IMR-90 (cell line): Measurements from ENCODE around the gene TSEN54. TPM values are rescaled to one million over a fixed set of nuclear protein-coding genes. Genes with fewer than 3 reads are reported as not detected.

Source experiments
- ATAC-seq: fragments of 200-7000 bp; cut with Tn5 transposase; 2 replicates; pipeline ENCODE4 v1.9.1; 2020; ENCODE audit warnings: low read depth, mild to moderate bottlenecking, moderate library complexity
- BruUV-seq: library from RNA; stranded (reverse); fragments of 400-500 nt; replicated peaks from 2 replicates; lab custom pipeline; 2021; lab: Mats Ljungman, UMichigan
- CTCF ChIA-PET: fragments of 300-600 bp; formaldehyde crosslinking; extraction: SDS; loops from one replicate; lab custom pipeline; 2021; ENCODE audit warnings: antibody characterized with exemption; lab: Yijun Ruan, JAX
- POLR2A ChIA-PET: fragments of 300-600 bp; sonication (Branson Sonifier 250); formaldehyde crosslinking; loops from one replicate; lab custom pipeline; 2022; ENCODE audit warnings: antibody characterized with exemption; ENCODE audit not compliant: unreplicated experiment; lab: Charles Lee
- DNase-seq: peaks from one replicate; pipeline ENCODE4 v3.0.0; 2013
- H2AFZ ChIP-seq: replicated peaks from 2 replicates; pipeline ENCODE3; 2013; ENCODE audit warnings: low read length, mild to moderate bottlenecking; ENCODE audit not compliant: poor library complexity
- H2AK5ac ChIP-seq: 2 replicates; pipeline ENCODE4 v1.6.1; 2013; ENCODE audit warnings: low read depth, low read length, inconsistent platforms
- H2AK9ac ChIP-seq: replicated peaks from 2 replicates; pipeline ENCODE3; 2013; ENCODE audit warnings: mild to moderate bottlenecking, low read depth, low read length, moderate library complexity; ENCODE audit not compliant: poor library complexity
- H2BK120ac ChIP-seq: 2 replicates; pipeline ENCODE4 v1.6.1; 2013; ENCODE audit warnings: low read depth, low read length, inconsistent platforms
- H2BK15ac ChIP-seq: 3 replicates; pipeline ENCODE4 v1.6.1; 2013; ENCODE audit warnings: low read depth, low read length, inconsistent platforms
- H2BK20ac ChIP-seq: 2 replicates; pipeline ENCODE4 v1.6.1; 2013; ENCODE audit warnings: low read depth, mild to moderate bottlenecking, inconsistent platforms, low read length, moderate library complexity
- H2BK5ac ChIP-seq: 2 replicates; pipeline ENCODE4 v1.6.1; 2013; ENCODE audit warnings: mild to moderate bottlenecking, low read depth, low read length, inconsistent platforms; ENCODE audit not compliant: poor library complexity, severe bottlenecking
- H3K14ac ChIP-seq: replicated peaks from 2 replicates; pipeline ENCODE4 v1.6.1; 2013; ENCODE audit warnings: low read depth, low read length, inconsistent platforms
- H3K18ac ChIP-seq: 2 replicates; pipeline ENCODE4 v1.6.1; 2013; ENCODE audit warnings: low read depth, low read length, control low read depth
- H3K23ac ChIP-seq: 2 replicates; pipeline ENCODE4 v1.6.1; 2013; ENCODE audit warnings: low read depth, low read length, inconsistent platforms
- H3K27ac ChIP-seq: 2 replicates; pipeline ENCODE4 v1.5.1; 2013; ENCODE audit warnings: mild to moderate bottlenecking, control low read depth, low read length; ENCODE audit not compliant: insufficient read depth
- H3K27me3 ChIP-seq: 2 replicates; pipeline ENCODE4 v1.6.1; 2013; ENCODE audit warnings: low read length; ENCODE audit not compliant: control insufficient read depth, insufficient read depth
- H3K36me3 ChIP-seq: 2 replicates; pipeline ENCODE4 v1.6.1; 2013; ENCODE audit warnings: low read length, mixed read lengths; ENCODE audit not compliant: control insufficient read depth, insufficient read depth
- H3K4ac ChIP-seq: 2 replicates; pipeline ENCODE4 v1.6.1; 2013; ENCODE audit warnings: low read depth, low read length, inconsistent platforms
- H3K4me1 ChIP-seq: 2 replicates; pipeline ENCODE4 v1.6.1; 2013; ENCODE audit warnings: low read length, mixed read lengths; ENCODE audit not compliant: control insufficient read depth, insufficient read depth
- H3K4me2 ChIP-seq: 2 replicates; pipeline ENCODE4 v1.6.1; 2013; ENCODE audit warnings: low read depth, mild to moderate bottlenecking, control low read depth, low read length, moderate library complexity
- H3K4me3 ChIP-seq: 2 replicates; pipeline ENCODE4 v1.5.1; 2013; ENCODE audit warnings: low read depth, mild to moderate bottlenecking, control low read depth, low read length, moderate library complexity; ENCODE audit not compliant: insufficient read depth
- H3K56ac ChIP-seq: 2 replicates; pipeline ENCODE4 v1.6.1; 2013; ENCODE audit warnings: low read length, inconsistent platforms; ENCODE audit not compliant: insufficient read depth; ENCODE audit errors: extremely low read depth
- H3K79me1 ChIP-seq, 2 experiments: 2 replicates each; pipeline ENCODE4 v1.6.1; 2013; ENCODE audit warnings: low read length in 2 of 2, inconsistent platforms in 1 of 2, low read depth in 1 of 2
- H3K9ac ChIP-seq: 2 replicates; pipeline ENCODE4 v1.6.1; 2013; ENCODE audit warnings: low read depth, low read length, control low read depth
- H3K9me1 ChIP-seq: 2 replicates; pipeline ENCODE4 v1.6.1; 2013; ENCODE audit warnings: low read length, inconsistent platforms; ENCODE audit not compliant: insufficient read depth
- H3K9me3 ChIP-seq: 2 replicates; pipeline ENCODE4 v1.6.1; 2013; ENCODE audit warnings: low read length; ENCODE audit not compliant: control insufficient read depth, insufficient read depth
- H4K20me1 ChIP-seq: 2 replicates; pipeline ENCODE4 v1.6.1; 2013; ENCODE audit warnings: low read length, inconsistent platforms; ENCODE audit not compliant: insufficient read depth
- H4K5ac ChIP-seq: 2 replicates; pipeline ENCODE4 v1.6.1; 2013; ENCODE audit warnings: mild to moderate bottlenecking, low read depth, low read length, control low read depth
- H4K8ac ChIP-seq, 2 experiments: 2 replicates each; pipeline ENCODE4 v1.6.1; 2013; ENCODE audit warnings: low read depth in 2 of 2, low read length in 2 of 2, control low read depth in 1 of 2, inconsistent platforms in 1 of 2
- H4K91ac ChIP-seq: 2 replicates; pipeline ENCODE4 v1.6.1; 2013; ENCODE audit warnings: low read depth, low read length, inconsistent platforms; ENCODE audit not compliant: insufficient read depth
- CEBPB ChIP-seq: IDR thresholded peaks from 2 replicates; pipeline ENCODE4 v1.6.1; 2012; ENCODE audit warnings: low read depth, low read length, improper control_type of control experiment
- MAZ ChIP-seq: IDR thresholded peaks from 2 replicates; pipeline ENCODE4 v1.6.1; 2012; ENCODE audit warnings: low read depth, mild to moderate bottlenecking, low read length, improper control_type of control experiment, moderate library complexity, borderline replicate concordance
- MXI1 ChIP-seq: IDR thresholded peaks from 2 replicates; pipeline ENCODE4 v1.6.1; 2012; ENCODE audit warnings: low read depth, mild to moderate bottlenecking, low read length, moderate library complexity, borderline replicate concordance
- NFE2L2 ChIP-seq: fragments of 150-350 bp; IDR thresholded peaks from 2 replicates; pipeline ENCODE4 v1.6.1; 2016; ENCODE audit warnings: low read depth, mild to moderate bottlenecking, low read length
- POLR2A ChIP-seq: IDR thresholded peaks from 2 replicates; pipeline ENCODE4 v1.6.1; 2012; ENCODE audit warnings: mild to moderate bottlenecking, low read depth, low read length
- RAD21 ChIP-seq: IDR thresholded peaks from 2 replicates; pipeline ENCODE4 v1.6.1; 2012; ENCODE audit warnings: low read length, improper control_type of control experiment
- RCOR1 ChIP-seq: IDR thresholded peaks from 2 replicates; pipeline ENCODE4 v1.6.1; 2012; ENCODE audit warnings: mild to moderate bottlenecking, low read length, improper control_type of control experiment; ENCODE audit not compliant: insufficient replicate concordance
- SMC3 ChIP-seq: fragments of 150-350 bp; IDR thresholded peaks from 2 replicates; pipeline ENCODE4 v1.6.1; 2016; ENCODE audit warnings: low read depth, mild to moderate bottlenecking, antibody characterized with exemption, low read length, moderate library complexity
- WGBS, 2 experiments: methylation state at CpG; one replicate each; pipeline versions ENCODE4 v1.1.5 to v1.1.7; 2013; ENCODE audit warnings: missing lambda C conversion rate in 2 of 2; ENCODE audit not compliant: insufficient read length in 1 of 2; ENCODE audit errors: extremely low coverage in 2 of 2; 5-methylcytosine and 5-hydroxymethylcytosine counted together
- dilution Hi-C: fragments of 300-500 bp; cut with HindIII; formaldehyde crosslinking; loops from one replicate; pipeline ENCODE4 v1.14.3; 2018; ENCODE audit warnings: low sequenced_read_pairs; ENCODE audit not compliant: unreplicated experiment
- in situ Hi-C: fragments of 300-500 bp; cut with MboI; formaldehyde crosslinking; loops from 3 replicates; pipeline ENCODE4 v1.14.3; 2019; ENCODE audit warnings: low sequenced_read_pairs, inconsistent platforms, mixed read lengths
- intact Hi-C: fragments of 100-400 bp; cut with micrococcal nuclease; formaldehyde crosslinking; loops from 2 replicates; pipeline ENCODE4 v1.10.0; 2022
- polyA plus RNA-seq, 3 experiments: library from polyadenylated mRNA; depleted of rRNA; stranded (reverse); fragments of >200 nt; gene quantifications; 2 replicates each; pipeline ENCODE4 v1.2.3, GENCODE V29; 2012; ENCODE audit warnings: low replicate concordance in 1 of 3
- total RNA-seq: library from RNA; depleted of rRNA; stranded (reverse); fragments of >200 nt; gene quantifications from 2 replicates; pipeline ENCODE4 v1.2.3, GENCODE V29; 2012
- TF ChIP-seq, protein P1 (sequence below): conservative IDR thresholded peaks from 2 replicates; pipeline ENCODE4 v1.5.1; 2012; ENCODE audit warnings: mild to moderate bottlenecking, low read depth, low read length, improper control_type of control experiment
- TF ChIP-seq, protein P2 (sequence below): fragments of 150-350 bp; IDR thresholded peaks from 2 replicates; pipeline ENCODE4 v1.6.1; 2017; ENCODE audit warnings: mild to moderate bottlenecking, antibody characterized with exemption, low read length, low read depth
- TF ChIP-seq, protein P3 (sequence below): fragments of 150-350 bp; IDR thresholded peaks from 2 replicates; pipeline ENCODE4 v1.6.1; 2016; ENCODE audit warnings: low read depth, mild to moderate bottlenecking, low read length, moderate library complexity, borderline replicate concordance

TSEN54 gene
- total and polyA plus RNA-seq, 2 of the 4 experiments (the other 2 are of a cell fraction): 7.2 to 14.9 TPM

DNA sequence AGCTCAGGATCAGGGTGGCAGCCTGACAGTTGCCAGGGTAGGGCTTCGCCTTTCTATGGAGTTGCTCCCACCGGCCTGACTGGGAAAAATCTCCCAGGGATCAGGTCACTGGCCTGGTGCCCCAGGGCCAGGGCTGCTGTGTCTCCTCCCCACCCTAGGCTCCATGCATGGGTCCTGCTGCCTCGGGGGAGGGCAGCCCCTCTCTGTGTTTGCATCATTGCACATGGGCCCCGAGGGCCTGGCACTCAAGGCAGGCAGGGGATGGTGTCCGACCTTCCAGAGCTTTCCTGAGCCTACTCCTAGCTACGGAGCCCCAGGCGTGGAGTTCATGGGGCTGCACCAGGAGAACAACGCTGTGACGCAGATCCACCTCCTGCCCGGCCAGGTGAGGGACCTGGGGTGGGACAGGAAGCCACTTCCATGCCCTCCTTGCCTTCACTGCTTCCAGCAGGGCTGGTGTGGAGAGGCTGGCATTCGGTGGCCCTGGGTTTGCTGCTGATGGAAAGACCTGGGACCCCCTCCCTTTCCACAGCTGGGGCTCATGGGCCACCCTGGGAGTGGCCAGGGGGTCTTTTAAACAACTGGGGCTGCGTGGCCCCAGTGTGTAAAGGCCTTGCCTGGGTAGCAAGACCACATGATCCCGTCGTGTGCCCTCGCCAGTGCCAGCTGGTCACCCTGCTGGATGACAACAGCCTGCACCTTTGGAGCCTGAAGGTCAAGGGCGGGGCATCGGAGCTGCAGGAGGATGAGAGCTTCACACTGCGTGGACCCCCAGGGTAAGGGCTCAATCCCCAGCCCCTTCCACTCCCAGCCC lies 41.7 kb downstream of the TSEN54 start:
- Histone ChIP-seq H3K9me3 (no peaks in the 10 kb centered on the region), H2BK5ac (no peak overlapping the region), H2AFZ (no peak overlapping the region), H4K20me1 (no peaks in the 10 kb centered on the region), H3K56ac (no peak overlapping the region), H3K4ac (no peak overlapping the region), H3K27me3 (no peaks in the 10 kb centered on the region; the same call in 1 of the 2 replicates), H3K4me3 (no peak overlapping the region), H2BK120ac (no peak overlapping the region), H3K23ac (no peak overlapping the region), H3K27ac (no peak overlapping the region), H4K5ac (no peak overlapping the region), H3K4me1 (peaks cover 5% of the 10 kb centered on the region; the same call in 1 of the 2 replicates), H2AK5ac (no peak overlapping the region), H3K9ac (no peak overlapping the region), H2BK20ac (no peak overlapping the region), H2BK15ac (no peak overlapping the region), H3K4me2 (no peak overlapping the region), H4K8ac (no peak overlapping the region), H3K14ac (no peak overlapping the region), H4K91ac (no peak overlapping the region), H3K9me1 (0 out of 2 replicates have a peak, but pooled peaks cover 3% of the 10 kb centered on the region), H2AK9ac (no peak overlapping the region), H3K18ac (no peak overlapping the region), H3K36me3 (no peaks in the 10 kb centered on the region), H3K79me1 (no peaks in the 10 kb centered on the region)
- 77% methylated on average over 6 of the region's 18 CpGs; no CpG with 5 or more reads in 1 of the 2 experiments for WGBS, 2 experiments
- intact Hi-C loops: no loop called here
- POLR2A ChIA-PET: no interaction called here
- DNase-seq (no peak), ATAC-seq (no peak)
- no peak for TF ChIP-seq RCOR1
- no peak for TF ChIP-seq SMC3
- TF ChIP-seq, protein P1, sequence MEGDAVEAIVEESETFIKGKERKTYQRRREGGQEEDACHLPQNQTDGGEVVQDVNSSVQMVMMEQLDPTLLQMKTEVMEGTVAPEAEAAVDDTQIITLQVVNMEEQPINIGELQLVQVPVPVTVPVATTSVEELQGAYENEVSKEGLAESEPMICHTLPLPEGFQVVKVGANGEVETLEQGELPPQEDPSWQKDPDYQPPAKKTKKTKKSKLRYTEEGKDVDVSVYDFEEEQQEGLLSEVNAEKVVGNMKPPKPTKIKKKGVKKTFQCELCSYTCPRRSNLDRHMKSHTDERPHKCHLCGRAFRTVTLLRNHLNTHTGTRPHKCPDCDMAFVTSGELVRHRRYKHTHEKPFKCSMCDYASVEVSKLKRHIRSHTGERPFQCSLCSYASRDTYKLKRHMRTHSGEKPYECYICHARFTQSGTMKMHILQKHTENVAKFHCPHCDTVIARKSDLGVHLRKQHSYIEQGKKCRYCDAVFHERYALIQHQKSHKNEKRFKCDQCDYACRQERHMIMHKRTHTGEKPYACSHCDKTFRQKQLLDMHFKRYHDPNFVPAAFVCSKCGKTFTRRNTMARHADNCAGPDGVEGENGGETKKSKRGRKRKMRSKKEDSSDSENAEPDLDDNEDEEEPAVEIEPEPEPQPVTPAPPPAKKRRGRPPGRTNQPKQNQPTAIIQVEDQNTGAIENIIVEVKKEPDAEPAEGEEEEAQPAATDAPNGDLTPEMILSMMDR: no peak
- TF ChIP-seq MAZ: no peak
- TF ChIP-seq POLR2A: no peak
- TF ChIP-seq NFE2L2: no peak
- no peak for TF ChIP-seq RAD21
- TF ChIP-seq CEBPB: no peak
- TF ChIP-seq MXI1: no peak
- TF ChIP-seq, protein P2, sequence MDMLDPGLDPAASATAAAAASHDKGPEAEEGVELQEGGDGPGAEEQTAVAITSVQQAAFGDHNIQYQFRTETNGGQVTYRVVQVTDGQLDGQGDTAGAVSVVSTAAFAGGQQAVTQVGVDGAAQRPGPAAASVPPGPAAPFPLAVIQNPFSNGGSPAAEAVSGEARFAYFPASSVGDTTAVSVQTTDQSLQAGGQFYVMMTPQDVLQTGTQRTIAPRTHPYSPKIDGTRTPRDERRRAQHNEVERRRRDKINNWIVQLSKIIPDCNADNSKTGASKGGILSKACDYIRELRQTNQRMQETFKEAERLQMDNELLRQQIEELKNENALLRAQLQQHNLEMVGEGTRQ: no peak
- TF ChIP-seq, protein P3, sequence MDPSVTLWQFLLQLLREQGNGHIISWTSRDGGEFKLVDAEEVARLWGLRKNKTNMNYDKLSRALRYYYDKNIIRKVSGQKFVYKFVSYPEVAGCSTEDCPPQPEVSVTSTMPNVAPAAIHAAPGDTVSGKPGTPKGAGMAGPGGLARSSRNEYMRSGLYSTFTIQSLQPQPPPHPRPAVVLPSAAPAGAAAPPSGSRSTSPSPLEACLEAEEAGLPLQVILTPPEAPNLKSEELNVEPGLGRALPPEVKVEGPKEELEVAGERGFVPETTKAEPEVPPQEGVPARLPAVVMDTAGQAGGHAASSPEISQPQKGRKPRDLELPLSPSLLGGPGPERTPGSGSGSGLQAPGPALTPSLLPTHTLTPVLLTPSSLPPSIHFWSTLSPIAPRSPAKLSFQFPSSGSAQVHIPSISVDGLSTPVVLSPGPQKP: no peak
- BruUV-seq: no TSS peak
- dilution Hi-C loops: no loop called here
- in situ Hi-C loops: no loop called here
- CTCF ChIA-PET: no interaction called here
